ENCODE results near the gene BTNL9.
"Not testable (repeated sequence)": the region's sequence is repeated elsewhere in the genome, so short reads cannot be mapped to it uniquely, and the experiment has no call there.

The BTNL9 gene

DNA sequence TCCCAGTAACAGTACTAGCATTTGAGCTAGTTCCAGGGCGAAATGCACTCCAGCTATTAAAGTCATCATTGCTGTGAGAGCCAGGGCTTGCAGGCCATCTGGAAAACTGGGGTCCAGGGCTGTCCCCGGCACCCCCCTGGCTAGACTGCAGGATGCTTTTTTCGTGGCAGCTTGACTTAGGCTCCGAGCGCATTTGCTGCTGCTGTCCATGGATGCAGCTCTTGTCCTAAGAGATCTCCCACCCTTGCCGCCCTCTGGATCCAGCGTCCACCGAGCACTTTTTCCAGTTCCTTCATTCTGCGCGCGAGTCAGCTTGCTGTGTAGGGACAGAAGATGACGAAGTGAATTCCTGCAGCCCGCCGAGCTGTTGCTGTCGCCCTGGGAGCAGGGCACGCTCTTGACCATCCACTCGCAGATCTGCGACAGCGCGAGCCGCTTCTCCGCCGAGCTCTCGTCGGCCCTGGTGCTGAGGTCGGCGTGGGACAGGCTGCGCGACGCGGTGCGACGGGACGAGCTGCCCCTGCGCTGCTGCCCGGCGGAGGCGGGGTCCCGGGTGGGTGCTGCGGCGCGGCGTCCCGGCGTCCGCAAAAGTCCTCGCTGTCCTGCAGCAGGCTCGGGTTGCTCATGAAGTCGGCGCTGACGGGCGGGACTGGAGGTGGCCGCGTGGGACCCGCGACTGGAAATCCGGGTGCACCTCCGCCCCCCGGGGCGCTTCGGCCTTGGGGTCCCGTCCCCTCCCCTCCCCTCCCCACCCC is 60.2 kb downstream of the BTNL9 start:
- no peak for DNase-seq (ENCODE audit: low read depth)

DNA sequence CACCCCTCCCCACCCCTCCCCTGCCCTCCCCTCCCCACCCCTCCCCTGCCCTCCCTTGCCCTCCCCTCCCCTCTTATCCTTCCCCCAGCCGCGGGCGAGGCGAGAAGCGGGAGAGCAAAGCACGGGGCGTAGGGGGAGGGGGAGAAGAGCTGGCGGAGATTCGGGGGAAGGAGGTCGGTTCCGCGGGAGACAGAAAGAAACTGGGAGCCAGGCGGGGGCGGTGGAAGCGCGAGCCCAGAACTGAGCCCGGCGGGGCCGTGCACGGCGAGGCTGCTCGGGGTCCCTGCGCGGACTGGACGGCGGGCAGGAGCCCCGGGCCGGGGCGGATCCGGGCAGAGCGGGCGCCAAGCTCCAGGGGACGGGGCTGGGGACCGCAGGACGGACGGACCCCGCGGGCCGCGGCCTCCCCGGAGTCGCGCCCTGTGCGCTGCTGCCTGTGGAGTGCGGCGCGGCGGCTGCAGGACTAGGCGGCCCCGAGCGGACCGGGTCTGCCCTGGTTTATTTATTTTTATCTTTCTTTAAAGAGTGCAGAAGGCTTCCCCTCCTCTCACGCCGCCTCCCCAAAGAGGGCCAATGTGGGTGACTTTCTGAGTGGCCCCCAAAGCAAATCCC is 61.1 kb downstream of the BTNL9 start:
- not testable (repeated sequence) for DNase-seq (ENCODE audit: low read depth)

DNA sequence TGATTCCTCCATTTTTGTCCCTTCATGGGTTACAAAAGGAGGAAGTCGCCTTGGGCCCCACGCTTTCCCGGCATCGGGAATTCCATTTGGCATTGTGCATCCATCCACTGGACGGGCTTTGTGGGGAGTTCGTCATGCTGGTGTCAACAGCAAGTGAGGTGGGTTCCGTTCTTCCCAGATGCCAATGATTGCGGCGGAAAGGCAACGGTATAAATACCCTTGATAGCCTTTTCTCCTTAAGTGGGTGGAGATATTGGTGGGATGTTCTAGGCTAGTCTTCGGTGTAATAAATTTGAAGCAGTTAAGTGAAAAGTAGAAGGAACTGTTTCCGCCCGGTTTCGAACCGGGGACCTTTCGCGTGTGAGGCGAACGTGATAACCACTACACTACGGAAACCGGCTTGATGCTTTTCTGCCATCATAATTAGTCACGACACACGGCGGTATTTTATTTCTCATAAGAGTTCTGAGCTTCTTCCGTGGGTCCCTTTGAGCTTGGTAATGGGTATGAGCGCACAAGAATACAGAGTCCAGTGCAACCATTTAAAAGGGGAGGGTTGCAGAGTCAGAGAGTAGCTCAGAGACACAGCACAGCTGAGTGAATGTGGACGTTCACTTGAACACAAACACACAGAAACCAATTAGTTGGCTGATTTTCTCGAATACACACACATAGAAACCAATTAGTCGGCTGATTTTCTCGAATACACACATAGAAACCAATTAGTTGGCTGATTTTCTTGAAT is 62.0 kb downstream of the BTNL9 start:
- DNase-seq (ENCODE audit: low read depth), result not testable (repeated sequence)

DNA sequence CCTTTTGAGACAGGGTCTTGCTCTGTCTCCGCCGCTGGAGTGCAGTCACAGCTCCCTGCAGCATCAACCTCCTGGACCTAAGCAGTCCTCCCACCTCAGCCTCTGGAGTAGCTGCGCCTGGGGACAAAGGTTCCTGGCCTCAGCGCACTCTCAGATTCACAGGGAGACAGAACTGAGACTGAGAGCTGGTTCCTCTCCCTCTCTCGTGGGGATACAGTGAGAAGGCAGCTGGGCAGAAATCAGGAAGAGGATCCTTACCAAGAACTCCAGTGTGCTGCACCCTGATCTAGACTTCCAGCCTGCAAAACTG is 64.1 kb downstream of the BTNL9 start:
- DNase-seq (ENCODE audit: low read depth), result not testable (repeated sequence)

DNA sequence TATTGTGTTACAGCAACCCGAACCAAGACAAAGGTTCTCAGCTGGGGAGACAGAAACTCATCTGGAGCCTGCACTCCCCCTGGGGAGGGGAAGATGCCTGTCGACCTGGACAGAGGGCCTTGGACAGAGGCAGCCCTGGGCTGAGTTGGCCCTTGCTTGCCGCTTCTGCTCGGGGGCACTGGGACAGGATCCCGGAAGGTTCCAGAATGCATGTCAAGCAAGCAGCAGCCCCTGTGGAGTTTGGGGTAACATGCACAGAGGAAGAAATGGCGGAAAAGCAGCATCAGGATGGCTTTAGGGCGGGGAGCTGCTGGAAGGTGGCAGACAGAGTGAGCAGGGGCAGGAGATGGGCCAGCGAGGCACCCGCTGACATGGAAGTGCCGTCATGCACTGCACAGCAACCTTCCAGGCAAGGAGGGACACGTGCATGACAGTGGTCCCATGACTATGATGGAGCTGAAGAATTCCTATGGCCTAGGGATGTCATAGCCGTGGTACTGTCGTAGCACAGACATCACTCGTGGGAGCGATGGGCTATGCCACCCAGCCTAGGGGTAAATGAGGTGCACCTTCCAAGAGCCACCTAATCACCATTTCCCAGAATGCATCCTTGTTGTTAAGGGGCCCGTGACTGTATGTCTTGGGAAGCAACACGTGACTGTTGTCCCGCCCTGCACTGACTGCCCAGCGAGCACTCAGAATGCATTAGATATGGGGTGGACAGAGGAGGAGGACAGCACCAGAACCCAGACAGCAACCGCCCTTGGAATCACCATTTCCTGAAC is 64.7 kb downstream of the BTNL9 start:
- DNase-seq (ENCODE audit: low read depth), result not testable (repeated sequence)

DNA sequence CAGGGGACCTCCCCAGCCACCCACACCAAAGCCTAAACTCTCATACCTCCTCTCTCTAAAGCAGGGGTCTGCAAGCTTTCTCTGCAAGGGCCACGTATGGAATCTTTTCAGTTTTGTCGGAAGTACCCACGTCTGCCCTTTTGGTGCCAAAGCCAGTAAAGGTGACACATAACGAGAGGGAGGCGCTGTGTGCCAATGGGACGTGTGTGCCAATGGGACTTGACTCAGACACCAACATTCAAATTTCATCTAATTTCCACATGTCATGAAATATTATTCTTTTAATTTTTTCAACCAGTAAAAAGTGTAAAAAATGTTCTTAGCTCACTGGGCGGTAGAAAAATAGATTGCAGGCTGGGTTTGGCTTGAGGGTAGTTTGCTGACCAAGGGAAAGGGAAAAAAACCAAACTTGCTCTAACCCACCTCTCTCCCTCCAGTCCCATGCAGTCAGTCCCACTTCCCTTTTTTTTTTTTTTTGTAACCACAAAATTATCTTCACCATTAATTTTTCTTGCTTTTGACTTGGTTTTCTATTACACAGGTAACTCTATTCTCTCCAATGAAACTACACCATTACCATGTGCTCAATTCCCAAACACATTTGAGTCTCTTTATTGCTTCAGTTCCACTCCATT is 65.4 kb downstream of the BTNL9 start:
- DNase-seq (ENCODE audit: low read depth), result no peak

DNA sequence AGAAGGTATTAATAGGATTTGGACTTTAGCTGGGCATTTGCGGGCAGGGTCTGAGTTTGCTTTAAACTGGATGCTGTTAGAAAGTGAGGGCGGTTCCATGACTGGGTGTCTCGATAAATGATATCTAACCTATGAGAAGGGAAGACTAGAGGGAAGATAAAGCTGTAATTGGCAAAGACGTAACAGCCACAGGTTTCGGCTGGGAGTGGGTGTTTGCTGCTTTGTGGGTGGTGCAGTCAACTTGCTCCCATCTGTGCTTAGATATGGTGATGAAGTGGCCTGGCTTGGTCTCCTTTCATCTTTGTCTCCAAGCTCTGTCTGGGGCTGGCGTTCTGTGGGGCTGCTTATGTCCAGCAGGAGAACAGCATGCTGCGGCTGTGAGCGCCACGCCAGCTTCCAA is 67.6 kb downstream of the BTNL9 start:
- DNase-seq (ENCODE audit: low read depth), result no peak

DNA sequence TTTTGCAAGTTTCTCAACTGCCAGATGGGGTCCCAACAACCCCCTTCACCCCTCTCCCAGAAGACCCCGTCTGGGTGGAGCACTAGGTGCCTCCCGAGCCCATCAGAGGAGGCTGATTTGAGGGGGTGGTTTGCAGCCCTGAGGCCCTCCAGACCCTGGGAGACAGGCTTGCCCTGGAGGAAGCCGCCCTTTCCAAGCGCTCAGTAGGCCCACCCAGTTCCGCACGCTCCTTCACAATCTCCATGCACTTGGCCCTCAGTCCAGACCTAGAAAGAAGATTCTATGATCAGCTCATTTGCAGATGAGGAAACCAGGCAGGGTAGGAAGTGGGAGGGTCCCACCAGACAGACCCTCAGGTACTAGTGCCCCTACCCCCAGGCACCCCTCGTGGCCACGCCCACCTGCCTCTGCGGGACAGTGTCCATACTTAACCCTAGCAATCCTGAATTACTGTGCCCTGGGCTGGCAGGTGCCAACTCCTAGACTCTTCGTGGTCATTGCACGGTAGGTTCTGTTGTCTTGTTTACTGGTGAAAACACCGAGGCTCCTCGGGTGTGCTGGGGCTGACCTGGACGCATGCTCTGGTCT is 68.6 kb downstream of the BTNL9 start:
- no peak for DNase-seq (ENCODE audit: low read depth)

DNA sequence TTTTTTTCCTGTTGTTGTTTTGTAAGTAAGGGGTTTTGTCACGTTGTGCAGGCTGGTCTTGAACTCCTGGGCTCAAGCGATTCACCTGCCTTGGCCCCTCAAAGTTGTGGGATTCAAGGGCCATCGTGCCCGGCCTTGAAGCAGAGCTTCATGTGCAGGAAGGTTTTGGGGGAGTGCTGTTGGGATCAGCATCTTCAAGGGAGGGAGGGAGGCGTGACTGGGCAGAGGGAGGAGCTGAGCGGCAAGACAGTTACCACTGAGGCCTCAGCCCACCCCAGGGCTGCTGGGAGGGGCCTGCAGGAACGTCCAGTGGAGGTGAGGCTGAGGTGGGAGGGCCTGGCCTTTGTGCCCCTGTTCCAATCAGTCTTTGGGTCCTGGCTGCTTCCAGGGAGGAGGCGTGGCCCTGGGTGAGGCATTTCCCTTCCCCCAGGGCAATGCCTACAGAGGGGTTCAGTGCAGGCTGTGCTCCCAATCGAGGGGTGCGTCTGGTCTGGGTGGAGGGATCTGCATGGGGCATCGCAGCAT is 69.5 kb downstream of the BTNL9 start:
- DNase-seq (ENCODE audit: low read depth), result no peak

DNA sequence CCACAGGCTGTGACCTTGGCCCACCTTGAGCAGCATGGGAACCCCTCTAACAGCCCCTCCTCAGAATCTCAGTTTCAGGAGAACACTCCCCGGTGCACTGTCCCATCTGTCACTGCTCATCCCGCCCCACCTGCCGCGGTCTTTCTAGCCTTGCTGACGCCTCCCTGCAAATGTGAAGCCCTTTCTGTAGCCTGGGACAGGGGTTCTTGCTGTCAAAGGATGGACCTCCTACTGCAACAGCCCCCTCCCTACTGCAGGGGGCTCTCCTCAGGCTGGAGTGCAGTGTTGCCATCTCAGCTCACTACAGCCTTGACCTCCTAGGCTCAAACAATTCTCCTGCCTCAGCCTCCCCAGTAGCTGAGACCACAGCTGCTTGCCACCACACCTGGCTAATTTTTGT is 70.9 kb downstream of the BTNL9 start:
- no peak for DNase-seq (ENCODE audit: low read depth)

Data from activated T-helper 9 cell treated with anti-CD3 and anti-CD28 coated beads, Interleukin-2, amount 50 U/mL, for 16 hours (primary cell).